DND-41 (cell line): ENCODE measurements around the gene MEGF6.

Source experiments
- ATAC-seq: fragments of 200-7000 bp; cut with Tn5 transposase; 3 replicates; pipeline ENCODE4 v1.9.1; 2021; ENCODE audit warnings: low read depth; ENCODE audit not compliant: insufficient read depth
- DNase-seq: peaks from one replicate; pipeline ENCODE4 v3.0.0-alpha.2; 2020
- H2AFZ ChIP-seq: 2 replicates; pipeline ENCODE4 v1.6.0; 2012; ENCODE audit warnings: low read depth, low read length
- H3K27ac ChIP-seq: 2 replicates; pipeline ENCODE4 v1.5.1; 2012; ENCODE audit warnings: low read length, inconsistent platforms
- H3K27me3 ChIP-seq: fragments of 200-600 bp; sonication (generic); 2 replicates; pipeline ENCODE4 v1.6.0; 2012; ENCODE audit warnings: low read length, mild to moderate bottlenecking, inconsistent platforms; ENCODE audit not compliant: insufficient read depth, poor library complexity
- H3K36me3 ChIP-seq: 2 replicates; pipeline ENCODE4 v1.5.1; 2012; ENCODE audit warnings: low read length, inconsistent platforms; ENCODE audit not compliant: insufficient read depth
- H3K4me1 ChIP-seq: 2 replicates; pipeline ENCODE4 v1.5.1; 2012; ENCODE audit warnings: mild to moderate bottlenecking, low read length; ENCODE audit not compliant: insufficient read depth
- H3K4me2 ChIP-seq: 2 replicates; pipeline ENCODE4 v1.6.0; 2012; ENCODE audit warnings: mild to moderate bottlenecking, moderate library complexity, low read length, inconsistent platforms; ENCODE audit not compliant: insufficient read depth
- H3K4me3 ChIP-seq, 2 experiments: fragments of 200-600 bp in 1 of 2; shearing (Covaris generic) in 1 of 2; 2 replicates each; pipeline ENCODE4 v1.5.1; 2012 to 2016; ENCODE audit warnings: inconsistent platforms in 2 of 2, low read length in 2 of 2, mild to moderate bottlenecking in 2 of 2, low read depth in 1 of 2, moderate library complexity in 1 of 2
- H3K79me2 ChIP-seq: 2 replicates; pipeline ENCODE4 v1.6.0; 2012; ENCODE audit warnings: low read length, inconsistent platforms; ENCODE audit not compliant: insufficient read depth
- H3K9ac ChIP-seq: 2 replicates; pipeline ENCODE4 v1.6.0; 2012; ENCODE audit warnings: low read depth, mild to moderate bottlenecking, inconsistent platforms, low read length, moderate library complexity
- H3K9me3 ChIP-seq: 2 replicates; pipeline ENCODE4 v1.5.1; 2012; ENCODE audit warnings: low read length, moderate library complexity, mild to moderate bottlenecking, inconsistent platforms; ENCODE audit not compliant: insufficient read depth, severe bottlenecking
- H4K20me1 ChIP-seq: 2 replicates; pipeline ENCODE4 v1.6.0; 2012; ENCODE audit warnings: low read length; ENCODE audit not compliant: insufficient read depth
- EZH2 ChIP-seq: IDR thresholded peaks from 3 replicates; pipeline ENCODE4 v1.6.1; 2012; ENCODE audit warnings: borderline replicate concordance, low read depth, mild to moderate bottlenecking, moderate library complexity, low read length, inconsistent platforms; ENCODE audit not compliant: severe bottlenecking
- TF ChIP-seq, protein P1 (sequence below): IDR thresholded peaks from 2 replicates; pipeline ENCODE4 v1.5.1; 2012; ENCODE audit warnings: borderline replicate concordance, low read length, moderate library complexity, mild to moderate bottlenecking; ENCODE audit not compliant: poor library complexity, severe bottlenecking; ENCODE audit errors: extremely low read depth

Gene MEGF6

DNA sequence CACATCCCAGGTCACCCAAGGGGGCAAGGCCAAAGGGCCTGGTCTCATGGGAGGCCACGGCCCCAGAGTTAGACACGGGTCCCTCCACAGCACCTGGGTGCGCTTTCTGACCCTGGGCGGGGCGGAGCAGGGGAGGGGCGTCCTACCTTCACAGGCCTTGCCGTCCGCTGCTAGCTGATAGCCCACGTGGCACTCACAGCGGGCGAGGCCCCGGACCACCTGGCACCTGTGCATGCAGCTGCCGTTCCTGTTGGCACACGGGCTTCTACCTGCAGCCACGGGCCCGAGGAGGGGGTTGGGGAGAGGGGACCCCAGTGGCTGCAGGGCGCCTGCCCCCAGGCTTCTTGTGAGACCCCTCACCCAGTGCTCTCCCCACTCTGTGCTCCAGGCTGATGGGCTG is 96.9 kb downstream of the MEGF6 start:
- Histone ChIP-seq H3K4me1 (no peaks in the 10 kb centered on the region), H3K27me3 (no peaks in the 10 kb centered on the region), H3K4me3 (no peak overlapping the region), H3K9ac (no peak overlapping the region), H2AFZ (no peak overlapping the region), H4K20me1 (peaks cover 10% of the 10 kb centered on the region; the same call in 1 of the 2 replicates), H3K79me2 (no peaks in the 10 kb centered on the region), H3K4me2 (no peak overlapping the region), H3K9me3 (no peaks in the 10 kb centered on the region), H3K36me3 (no peaks in the 10 kb centered on the region), H3K27ac (no peak overlapping the region)
- TF ChIP-seq, protein P1, sequence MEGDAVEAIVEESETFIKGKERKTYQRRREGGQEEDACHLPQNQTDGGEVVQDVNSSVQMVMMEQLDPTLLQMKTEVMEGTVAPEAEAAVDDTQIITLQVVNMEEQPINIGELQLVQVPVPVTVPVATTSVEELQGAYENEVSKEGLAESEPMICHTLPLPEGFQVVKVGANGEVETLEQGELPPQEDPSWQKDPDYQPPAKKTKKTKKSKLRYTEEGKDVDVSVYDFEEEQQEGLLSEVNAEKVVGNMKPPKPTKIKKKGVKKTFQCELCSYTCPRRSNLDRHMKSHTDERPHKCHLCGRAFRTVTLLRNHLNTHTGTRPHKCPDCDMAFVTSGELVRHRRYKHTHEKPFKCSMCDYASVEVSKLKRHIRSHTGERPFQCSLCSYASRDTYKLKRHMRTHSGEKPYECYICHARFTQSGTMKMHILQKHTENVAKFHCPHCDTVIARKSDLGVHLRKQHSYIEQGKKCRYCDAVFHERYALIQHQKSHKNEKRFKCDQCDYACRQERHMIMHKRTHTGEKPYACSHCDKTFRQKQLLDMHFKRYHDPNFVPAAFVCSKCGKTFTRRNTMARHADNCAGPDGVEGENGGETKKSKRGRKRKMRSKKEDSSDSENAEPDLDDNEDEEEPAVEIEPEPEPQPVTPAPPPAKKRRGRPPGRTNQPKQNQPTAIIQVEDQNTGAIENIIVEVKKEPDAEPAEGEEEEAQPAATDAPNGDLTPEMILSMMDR: no peak
- TF ChIP-seq EZH2: no peak
- DNase-seq (no peak), ATAC-seq (no peak)

DNA sequence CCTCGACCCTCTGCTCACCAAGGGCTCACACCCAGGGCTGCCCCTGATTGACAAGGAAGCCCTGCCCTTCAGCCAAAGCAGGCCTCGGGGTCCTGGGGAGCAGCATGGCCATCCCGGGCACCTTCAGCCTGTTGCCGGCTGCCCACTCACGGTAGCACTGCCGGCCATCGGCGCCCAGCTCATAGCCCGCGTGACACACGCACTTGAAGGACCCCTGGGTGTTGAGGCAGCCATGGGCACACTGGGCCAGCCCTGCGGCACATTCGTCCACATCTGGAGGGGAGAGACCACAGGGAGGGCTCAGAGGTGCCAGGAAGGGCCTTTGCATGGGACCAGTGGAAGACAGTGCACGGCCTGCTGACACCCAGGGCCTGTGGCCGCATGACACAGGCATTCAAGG is 99.5 kb downstream of the MEGF6 start:
- Histone ChIP-seq H3K79me2 (no peaks in the 10 kb centered on the region), H3K9me3 (no peaks in the 10 kb centered on the region), H3K4me3 (no peak overlapping the region), H3K4me1 (no peaks in the 10 kb centered on the region), H3K36me3 (no peaks in the 10 kb centered on the region), H3K9ac (no peak overlapping the region), H2AFZ (no peak overlapping the region), H3K4me2 (no peak overlapping the region), H3K27ac (no peak overlapping the region), H4K20me1 (no peaks in the 10 kb centered on the region; the same call in 1 of the 2 replicates), H3K27me3 (no peaks in the 10 kb centered on the region)
- TF ChIP-seq, protein P1: no peak
- no peak for TF ChIP-seq EZH2
- no peak for DNase-seq
- no peak for ATAC-seq

DNA sequence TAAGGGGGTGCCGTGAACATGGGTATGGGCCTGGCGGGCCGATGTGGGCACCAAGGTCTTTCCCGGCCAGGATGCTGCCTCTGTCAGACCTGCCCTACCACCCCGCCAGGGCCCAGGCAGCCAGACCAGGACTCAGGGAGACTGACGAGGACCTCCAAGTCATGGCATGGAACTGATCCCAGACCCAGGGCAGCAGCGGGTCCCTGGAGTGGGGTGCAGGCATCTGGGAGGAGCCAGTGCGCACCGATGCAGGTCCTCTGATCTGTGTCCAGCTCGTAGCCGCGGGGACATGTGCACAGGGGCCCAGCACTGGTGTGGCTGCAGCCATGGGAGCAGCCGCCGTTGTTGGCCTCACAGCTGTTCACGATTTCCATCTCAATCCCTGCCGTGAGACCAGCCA is 100.0 kb downstream of the MEGF6 start:
- Histone ChIP-seq H3K9me3 (no peaks in the 10 kb centered on the region), H3K27me3 (no peaks in the 10 kb centered on the region), H3K36me3 (no peaks in the 10 kb centered on the region), H3K4me3 (no peak overlapping the region), H2AFZ (no peak overlapping the region), H4K20me1 (no peaks in the 10 kb centered on the region; the same call in 1 of the 2 replicates), H3K9ac (no peak overlapping the region), H3K4me1 (no peaks in the 10 kb centered on the region), H3K79me2 (no peaks in the 10 kb centered on the region), H3K27ac (no peak overlapping the region), H3K4me2 (no peak overlapping the region)
- ATAC-seq: no peak
- no peak for TF ChIP-seq EZH2
- TF ChIP-seq, protein P1: no peak
- no peak for DNase-seq

DNA sequence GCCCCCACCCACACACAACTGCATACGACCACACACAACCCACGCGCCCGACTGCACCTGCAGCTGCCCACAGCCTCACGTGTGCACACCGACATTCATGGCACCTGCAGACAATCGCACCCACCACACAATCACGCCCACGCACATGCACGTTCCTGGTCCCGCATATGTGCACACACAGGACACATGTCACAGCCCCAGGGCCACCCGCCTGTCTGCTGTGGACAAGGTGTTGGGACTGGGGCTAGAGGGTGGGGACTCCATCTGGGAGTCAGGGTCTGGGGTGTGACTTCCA is 100.4 kb downstream of the MEGF6 start:
- H3K4me3 ChIP-seq: no peak overlapping the region
- H3K36me3 ChIP-seq: no peaks in the 10 kb centered on the region
- no peak overlapping the region for H3K9ac ChIP-seq
- no peaks in the 10 kb centered on the region for H3K79me2 ChIP-seq
- H3K9me3 ChIP-seq: no peaks in the 10 kb centered on the region
- H2AFZ ChIP-seq: no peak overlapping the region
- no peak for ATAC-seq
- no peaks in the 10 kb centered on the region for H3K27me3 ChIP-seq
- H3K27ac ChIP-seq: no peak overlapping the region
- no peaks in the 10 kb centered on the region; the same call in 1 of the 2 replicates for H4K20me1 ChIP-seq
- TF ChIP-seq, protein P1: no peak
- no peak for TF ChIP-seq EZH2
- no peaks in the 10 kb centered on the region for H3K4me1 ChIP-seq
- no peak overlapping the region for H3K4me2 ChIP-seq
- no peak for DNase-seq
